Thyroid gland (tissue), 4 donors: ENCODE measurements around the gene ADCY7. TPM values are rescaled to one million over a fixed set of nuclear protein-coding genes. Genes with fewer than 3 reads are reported as not detected.

Source experiments
- DNase-seq, 2 donors: peaks; one replicate each; pipeline ENCODE4 v3.0.0-alpha.2; 2019
- H3K27ac ChIP-seq, 3 donors: fragments of 200-600 bp; sonication (generic); 1 replicate in 2 of 3; 2 replicates in 1 of 3; pipeline ENCODE4 v1.5.1; 2016 to 2019; ENCODE audit warnings: mild to moderate bottlenecking in 1 of 3, moderate library complexity in 1 of 3
- H3K27me3 ChIP-seq: fragments of 200-600 bp; sonication (generic); one replicate; pipeline ENCODE4 v1.5.1; 2019
- H3K36me3 ChIP-seq, 2 donors: fragments of 200-600 bp; sonication (generic); one replicate each; pipeline ENCODE4 v1.5.1; 2016 to 2019
- H3K4me1 ChIP-seq, 2 donors: fragments of 200-600 bp; sonication (generic); one replicate each; pipeline ENCODE4 v1.5.1; 2017 to 2019
- H3K4me3 ChIP-seq, 3 donors: fragments of 200-600 bp; sonication (generic); replicated peaks in 1 of 3; 1 replicate in 2 of 3; 2 replicates in 1 of 3; pipeline ENCODE4 v1.5.1; 2016; ENCODE audit warnings: mild to moderate bottlenecking in 1 of 3
- H3K9me3 ChIP-seq: fragments of 200-600 bp; sonication (generic); one replicate; pipeline ENCODE4 v1.5.1; 2017
- CTCF ChIP-seq, 6 experiments: fragments of 200-600 bp in 3 of 6; fragments of 450-650 bp in 3 of 6; sonication (generic) in 3 of 6; IDR thresholded peaks; one replicate each; pipeline ENCODE4 v1.5.1; 2016 to 2019; ENCODE audit warnings: antibody characterized with exemption in 6 of 6, mild to moderate bottlenecking in 2 of 6, inconsistent platforms in 1 of 6, moderate library complexity in 1 of 6
- POLR2A ChIP-seq, 2 donors: fragments of 450-650 bp; IDR thresholded peaks; one replicate each; pipeline ENCODE4 v1.6.1; 2017; ENCODE audit warnings: antibody characterized with exemption in 2 of 2, mild to moderate bottlenecking in 2 of 2, moderate library complexity in 1 of 2
- WGBS, 2 donors: methylation state at CpG; one replicate each; pipeline ENCODE4 v1.1.5; 2017; 5-methylcytosine and 5-hydroxymethylcytosine counted together
- intact Hi-C: fragments of 100-400 bp; cut with DNase I; formaldehyde crosslinking; loops from one replicate; pipeline ENCODE4 v1.15.1; 2023
- total RNA-seq, 4 donors: library from RNA; depleted of rRNA; stranded (reverse); fragments of >200 nt; gene quantifications; one replicate each; pipeline ENCODE4 v1.2.3, GENCODE V29; 2016

ADCY7 gene
- total RNA-seq, 4 donors from 2014 or later = 4.2 to 8.2 (median 7.1) TPM

- Histone ChIP-seq H3K27ac (no peak overlapping the region), H3K27me3 (no peaks in the 10 kb centered on the region), H3K4me1 (peaks cover 0 to 4% of the 10 kb centered on the region in 2 donors), H3K36me3 (no peaks in the 10 kb centered on the region), H3K4me3 (no peak overlapping the region), H3K9me3 (no peaks in the 10 kb centered on the region)
- TF ChIP-seq CTCF (IDR thresholded peaks at IDR 0.05) (no peak), POLR2A (IDR thresholded peaks at IDR 0.05) (no peak)
- intact Hi-C loops = no loop called here
- peak; percentile 29 to 30 for DNase-seq
- 55 to 93% methylated on average over 5 to 6 of the region's 7 CpGs for WGBS, 2 donors
Observed at GRCh38 chr16:50282010-50282538, 15.7 kb downstream of the ADCY7 start.

DNA sequence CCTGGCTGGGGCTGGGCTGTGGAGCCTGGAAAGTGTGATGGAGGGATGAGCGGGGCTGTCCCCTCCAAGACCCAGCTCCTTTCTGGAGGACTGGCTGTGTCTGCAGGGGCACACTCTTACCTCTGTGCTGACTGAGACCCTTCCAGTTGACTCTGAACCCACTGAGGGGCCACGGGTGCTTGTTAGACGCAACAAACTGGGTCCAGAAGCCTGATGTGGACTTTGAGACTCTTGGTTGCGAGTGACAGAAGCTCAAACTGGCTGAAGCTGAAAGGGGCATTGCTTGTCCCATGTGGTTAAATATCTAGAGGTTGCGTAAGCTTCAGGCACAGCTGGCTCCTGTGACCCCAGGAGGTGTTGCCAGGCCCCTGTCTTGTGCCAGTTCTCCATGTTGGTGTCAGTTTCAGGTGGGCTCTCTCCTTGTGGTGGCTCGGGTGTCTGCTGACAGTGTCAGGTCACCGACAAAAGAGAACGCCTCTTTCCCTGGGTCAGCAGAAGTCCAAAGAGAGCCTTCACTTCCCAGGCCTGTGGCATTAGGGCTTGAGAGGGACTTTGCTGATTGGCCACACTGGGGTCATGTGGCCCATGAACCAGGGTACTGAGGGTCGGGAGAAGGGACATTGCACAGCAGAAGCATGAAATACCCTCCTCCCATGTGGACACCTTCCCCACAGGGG lies 16.7 kb downstream of the ADCY7 start:
- Histone ChIP-seq H3K36me3 (no peaks in the 10 kb centered on the region), H3K4me1 (peaks cover 0 to 4% of the 10 kb centered on the region in 2 donors), H3K9me3 (no peaks in the 10 kb centered on the region), H3K4me3 (no peak overlapping the region), H3K27me3 (no peaks in the 10 kb centered on the region), H3K27ac (no peak overlapping the region)
- 83 to 85% methylated on average over 6 to 7 of the region's 9 CpGs for WGBS, 2 donors
- intact Hi-C loops = no loop called here
- DNase-seq = no peak
- no peak for TF ChIP-seq CTCF (IDR thresholded peaks at IDR 0.05)

GRCh38 chr16:50284131-50284911 lies 18.0 kb downstream of the ADCY7 start:
- TF ChIP-seq CTCF (IDR thresholded peaks at IDR 0.05) = no peak
- no peak for TF ChIP-seq POLR2A (IDR thresholded peaks at IDR 0.05)
- DNase-seq = no peak
- WGBS, 2 donors = 65 to 74% methylated on average over 9 to 13 of the region's 14 CpGs
- H3K27ac ChIP-seq = no peak overlapping the region
- peaks cover 0 to 4% of the 10 kb centered on the region in 2 donors for H3K4me1 ChIP-seq
- no peak overlapping the region for H3K4me3 ChIP-seq
- no peaks in the 10 kb centered on the region for H3K9me3 ChIP-seq
- no peaks in the 10 kb centered on the region for H3K27me3 ChIP-seq
- intact Hi-C loops = no loop called here
- no peaks in the 10 kb centered on the region for H3K36me3 ChIP-seq

GRCh38 chr16:50285406-50286003 lies 19.2 kb downstream of the ADCY7 start:
- Histone ChIP-seq H3K4me3 (no peak overlapping the region), H3K27me3 (no peaks in the 10 kb centered on the region), H3K4me1 (peaks cover 0 to 4% of the 10 kb centered on the region in 2 donors), H3K9me3 (no peaks in the 10 kb centered on the region), H3K36me3 (no peaks in the 10 kb centered on the region), H3K27ac (no peak overlapping the region)
- intact Hi-C loops = no loop called here
- TF ChIP-seq POLR2A (IDR thresholded peaks at IDR 0.05) (no peak), CTCF (IDR thresholded peaks at IDR 0.05) (no peak)
- 69 to 82% methylated on average over 4 of the region's 5 CpGs for WGBS, 2 donors
- no peak for DNase-seq
